SK-MEL-5 (cell line): ENCODE measurements around the gene NEAT1. TPM values are rescaled to one million over a fixed set of nuclear protein-coding genes. Genes with fewer than 3 reads are reported as not detected.

ENCODE experiments used
- DNase-seq: peaks from one replicate; pipeline ENCODE4 v3.0.0-alpha.2; 2016; ENCODE audit warnings: low read depth, low spot score
- in situ Hi-C: cut with HindIII; loops from 2 replicates; pipeline ENCODE4 v1.10.0; 2016; ENCODE audit warnings: low sequenced_read_pairs, high pct_unique_total_duplicates, low pct_unique_long_range_greater_than_20kb
- total RNA-seq: library from RNA; depleted of rRNA; stranded (reverse); fragments of >200 nt; shearing (Covaris generic); gene quantifications from 2 replicates; pipeline ENCODE4 v1.2.3, GENCODE V29; 2014

The NEAT1 gene
- total RNA-seq, 1 experiment from 2014 or later = 13.3 TPM

DNA sequence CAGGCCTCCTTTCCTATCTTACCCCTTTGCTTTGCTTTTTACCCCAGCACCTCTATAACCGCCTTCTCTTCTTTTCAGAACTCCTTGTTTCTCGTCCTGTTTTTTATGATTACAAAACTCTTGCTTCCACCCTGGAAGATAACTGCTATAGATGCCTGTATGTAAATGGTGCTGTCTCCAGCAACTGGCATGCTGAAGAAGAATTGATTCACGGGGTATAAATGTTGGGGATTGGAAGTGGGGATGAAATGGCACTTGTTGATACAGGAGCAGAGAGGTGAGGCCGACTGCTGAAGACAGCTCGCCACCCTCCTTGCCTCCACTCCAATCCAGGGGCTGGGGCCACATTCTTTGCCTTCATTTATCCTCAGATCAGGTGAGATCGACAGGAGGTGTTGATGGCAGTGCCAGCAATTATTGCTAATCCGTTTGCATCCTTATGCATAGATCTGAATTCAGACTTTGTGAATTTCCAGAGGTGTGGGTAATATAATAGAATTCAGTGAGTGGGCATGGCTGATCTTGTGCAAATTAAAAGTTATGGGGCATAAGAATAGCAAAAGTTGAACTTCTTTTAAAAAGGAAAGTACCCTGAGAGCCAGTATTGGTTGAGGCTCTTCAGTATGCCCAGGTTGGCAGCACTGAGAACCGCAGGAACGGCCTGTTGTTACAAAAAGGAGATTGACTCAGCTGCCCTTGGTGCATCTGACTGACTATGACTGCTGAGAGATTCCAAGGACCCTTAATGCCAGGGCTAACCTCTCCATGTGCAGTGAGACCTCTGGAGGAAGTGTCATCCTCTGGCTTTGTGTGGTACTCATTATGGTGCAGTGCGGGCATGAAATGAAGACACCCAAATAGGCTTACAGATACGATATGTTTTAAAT is 5.3 kb downstream of the NEAT1 start:
- DNase-seq = peak; percentile 77
- in situ Hi-C loops = no loop called here

DNA sequence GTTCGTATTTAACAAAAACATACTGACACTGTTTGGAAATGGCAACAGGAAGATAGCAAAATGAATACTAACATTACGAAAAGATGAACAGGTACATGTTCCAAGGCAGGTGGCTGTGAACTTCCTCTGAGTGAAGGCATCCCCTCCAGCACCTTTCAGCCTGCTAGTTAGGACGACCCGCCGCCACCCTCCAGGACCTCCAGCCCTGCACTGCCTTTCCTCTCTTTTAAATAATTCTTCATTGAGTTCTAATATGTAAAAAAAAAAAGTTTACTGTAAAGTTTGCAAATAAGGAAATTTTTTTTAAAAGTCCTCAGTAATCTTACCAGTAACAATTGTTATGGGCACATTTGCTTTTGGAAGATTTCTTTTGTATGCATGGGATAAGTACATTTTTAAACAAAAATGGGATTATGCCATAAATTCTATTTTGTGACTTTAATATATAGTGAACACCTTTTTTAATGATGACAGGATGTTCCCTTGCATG is 6.0 kb downstream of the NEAT1 start:
- in situ Hi-C loops = no loop called here
- DNase-seq = no peak

- in situ Hi-C loops = no loop called here
- DNase-seq = peak; percentile 80
Observed at GRCh38 chr11:65429068-65429681, 6.6 kb downstream of the NEAT1 start.

DNA sequence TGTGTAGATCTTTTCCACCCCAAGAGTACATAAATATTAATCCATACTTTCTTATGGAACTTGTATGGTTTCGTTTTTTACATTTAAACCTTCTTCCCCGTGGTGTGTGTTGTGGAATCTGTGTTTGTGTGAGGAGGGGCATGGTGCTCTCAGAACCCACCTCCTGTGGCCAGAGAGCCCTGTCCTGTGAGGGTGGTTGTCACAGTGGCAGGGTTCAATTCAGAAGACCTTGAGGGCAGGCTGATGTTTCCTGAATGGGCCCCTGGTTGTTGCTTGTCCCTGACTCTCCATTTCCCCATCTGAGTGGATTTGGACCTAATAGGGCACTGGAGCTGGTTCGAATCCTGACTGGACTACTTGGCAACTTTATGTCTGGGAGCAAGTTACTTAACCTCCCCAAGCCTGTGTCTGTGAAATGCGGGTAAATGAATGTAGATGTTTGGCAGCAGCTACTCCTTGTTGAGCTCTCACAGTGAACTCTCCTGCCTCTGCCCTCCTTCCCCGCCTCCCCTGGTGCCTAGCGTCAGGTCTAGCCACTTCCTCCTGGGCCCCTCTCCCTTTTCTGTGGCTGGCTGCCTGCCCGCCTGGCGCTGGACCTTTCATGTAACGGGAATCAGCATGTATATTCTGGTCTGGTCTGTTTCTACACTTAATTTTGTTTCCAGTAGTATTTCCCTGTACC is 7.3 kb downstream of the NEAT1 start:
- in situ Hi-C loops = no loop called here
- DNase-seq = peak; percentile 81

DNA sequence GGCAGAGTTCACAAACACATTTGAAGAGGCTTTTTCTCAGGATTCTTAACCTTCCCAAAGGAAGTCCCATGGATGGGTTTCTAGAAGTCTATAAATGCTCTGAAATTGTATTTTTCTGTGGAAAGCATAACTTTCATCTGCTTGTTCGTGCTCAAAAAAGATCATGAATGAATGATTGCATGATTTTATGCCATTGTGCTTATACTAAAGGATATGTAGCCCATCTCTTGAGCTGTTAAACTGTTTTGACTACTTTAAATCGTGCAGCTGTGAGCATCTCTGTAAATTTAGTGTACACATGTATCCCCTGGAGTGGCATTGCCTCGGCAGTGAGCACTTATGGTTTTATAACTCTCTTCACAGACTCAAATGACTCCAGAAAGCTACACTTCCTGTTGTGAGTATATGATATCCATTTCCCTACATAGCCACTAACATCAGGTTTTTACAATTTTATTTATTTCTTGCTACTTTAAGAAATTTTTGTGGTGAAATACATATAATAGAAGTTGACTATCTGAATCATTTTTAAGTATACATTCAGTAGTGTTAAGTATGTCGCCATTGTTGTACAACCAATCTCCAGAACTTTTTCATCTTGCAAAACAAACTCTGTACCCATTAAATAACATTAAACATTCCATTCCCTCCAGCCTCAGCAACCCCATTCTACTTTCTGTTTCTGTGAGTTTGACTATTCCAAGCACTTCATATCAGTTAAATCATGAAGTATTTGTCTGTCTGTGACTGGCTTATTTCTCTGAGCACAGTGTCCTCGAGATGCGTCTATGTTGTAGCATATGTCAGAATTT is 8.0 kb downstream of the NEAT1 start:
- in situ Hi-C loops = no loop called here
- peak; percentile 65 for DNase-seq

- in situ Hi-C loops = no loop called here
- DNase-seq = peak; percentile 52
Observed at GRCh38 chr11:65431451-65432099, 9.0 kb downstream of the NEAT1 start.

GRCh38 chr11:65432100-65432650 is 9.6 kb downstream of the NEAT1 start:
- peak; percentile 45 for DNase-seq

GRCh38 chr11:65432686-65433582 is 10.3 kb downstream of the NEAT1 start:
- in situ Hi-C loops = no loop called here

More at GRCh38 chr11:65432100-65432650, 9.6 kb downstream of the NEAT1 start:
- in situ Hi-C loops = no loop called here

GRCh38 chr11:65433657-65434056 is 11.1 kb downstream of the NEAT1 start:
- in situ Hi-C loops = no loop called here

More at GRCh38 chr11:65432686-65433582, 10.3 kb downstream of the NEAT1 start:
- DNase-seq = peak; percentile 59

DNA sequence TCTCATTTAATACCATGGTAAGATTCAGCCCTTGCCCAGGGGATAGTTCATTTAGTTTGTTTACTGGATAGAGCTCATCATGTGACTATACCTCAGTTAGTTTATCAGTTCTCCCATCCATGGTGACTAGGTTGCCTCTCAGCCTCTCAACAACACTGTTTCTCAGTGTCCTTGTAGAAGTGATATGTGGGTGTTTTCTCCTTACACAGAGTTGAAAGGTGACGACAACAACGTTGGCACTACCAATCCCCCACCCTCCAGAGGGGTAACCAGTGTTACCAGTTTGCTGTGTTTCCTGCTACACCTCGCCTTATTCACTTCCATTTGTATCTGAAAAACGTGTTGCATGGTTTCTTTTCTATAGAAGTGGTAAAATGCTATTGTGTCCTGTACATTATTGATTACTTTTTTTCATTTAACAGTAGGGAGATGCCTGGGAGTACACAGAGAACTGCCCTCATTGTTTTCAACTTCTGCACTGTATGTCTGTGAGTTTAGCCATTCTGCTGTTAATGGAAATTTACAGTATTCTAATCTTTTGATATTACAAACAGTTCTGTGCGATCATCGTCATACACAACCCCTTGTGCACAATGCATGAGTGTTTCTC is 11.6 kb downstream of the NEAT1 start:
- DNase-seq = peak; percentile 56
- in situ Hi-C loops = no loop called here

More at GRCh38 chr11:65433657-65434056, 11.1 kb downstream of the NEAT1 start:
- no peak for DNase-seq

- in situ Hi-C loops = no loop called here
- DNase-seq = peak; percentile 44
Observed at GRCh38 chr11:65434667-65435410, 12.2 kb downstream of the NEAT1 start.

- DNase-seq = peak; percentile 28
- in situ Hi-C loops = no loop called here
Observed at GRCh38 chr11:65435411-65435931, 12.9 kb downstream of the NEAT1 start.

GRCh38 chr11:65435981-65436411 is 13.4 kb downstream of the NEAT1 start:
- peak; percentile 36 for DNase-seq
- in situ Hi-C loops = no loop called here

- DNase-seq = peak; percentile 54
- in situ Hi-C loops = no loop called here
Observed at GRCh38 chr11:65436412-65437032, 13.9 kb downstream of the NEAT1 start.
